GM06990 (cell line): ENCODE results near the gene FAM124A.

ENCODE experiments used
- DNase-seq: peaks from one replicate; pipeline ENCODE4 v3.0.0-alpha.2; 2011; ENCODE audit not compliant: insufficient read length; ENCODE audit errors: extremely low read depth
- H3K27me3 ChIP-seq: replicated peaks from 2 replicates; pipeline ENCODE4 v1.6.0; 2011; ENCODE audit warnings: low read length; ENCODE audit not compliant: control insufficient read depth, insufficient read depth
- H3K36me3 ChIP-seq: 2 replicates; pipeline ENCODE4 v1.5.1; 2011; ENCODE audit warnings: low read length; ENCODE audit not compliant: control insufficient read depth, insufficient read depth
- H3K4me3 ChIP-seq: replicated peaks from 2 replicates; pipeline ENCODE4 v1.5.1; 2011; ENCODE audit warnings: low read depth, mild to moderate bottlenecking, control low read depth, low read length
- CTCF ChIP-seq: IDR thresholded peaks from 2 replicates; pipeline ENCODE4 v1.5.1; 2011; ENCODE audit warnings: low read length, control low read depth, mild to moderate bottlenecking, inconsistent platforms; ENCODE audit not compliant: insufficient read depth, poor library complexity, severe bottlenecking

Gene FAM124A

GRCh38 chr13:51193387-51193786, 28.8 kb upstream of the FAM124A start:
- DNase-seq = no peak
- H3K27me3 ChIP-seq = no peaks in the 10 kb centered on the region; the same call in none of the 2 replicates
- TF ChIP-seq CTCF = no peak
- H3K36me3 ChIP-seq = no peaks in the 10 kb centered on the region
- no peak overlapping the region for H3K4me3 ChIP-seq

DNA sequence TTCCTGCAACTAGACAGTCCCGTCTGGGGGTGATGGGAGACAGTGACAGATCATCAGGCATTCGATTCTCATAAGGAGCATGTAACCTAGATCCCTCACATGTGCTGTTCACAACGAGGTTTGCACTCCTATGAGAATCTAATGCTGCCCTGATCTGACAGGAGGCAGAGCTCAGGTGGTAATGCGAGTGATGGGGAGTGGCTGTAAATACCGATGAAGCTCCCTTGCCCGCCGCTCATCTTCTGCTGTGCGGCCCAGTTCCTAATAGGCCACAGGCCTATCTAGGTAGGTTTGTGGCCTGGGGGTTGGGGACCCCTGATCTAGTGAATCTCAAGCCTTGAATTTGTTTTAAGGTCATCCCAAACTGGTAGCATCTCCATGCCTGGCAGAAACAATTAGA, 27.3 kb upstream of the FAM124A start:
- no peaks in the 10 kb centered on the region for H3K36me3 ChIP-seq
- no peak for TF ChIP-seq CTCF
- no peak for DNase-seq
- no peaks in the 10 kb centered on the region; the same call in none of the 2 replicates for H3K27me3 ChIP-seq
- H3K4me3 ChIP-seq = no peak overlapping the region

DNA sequence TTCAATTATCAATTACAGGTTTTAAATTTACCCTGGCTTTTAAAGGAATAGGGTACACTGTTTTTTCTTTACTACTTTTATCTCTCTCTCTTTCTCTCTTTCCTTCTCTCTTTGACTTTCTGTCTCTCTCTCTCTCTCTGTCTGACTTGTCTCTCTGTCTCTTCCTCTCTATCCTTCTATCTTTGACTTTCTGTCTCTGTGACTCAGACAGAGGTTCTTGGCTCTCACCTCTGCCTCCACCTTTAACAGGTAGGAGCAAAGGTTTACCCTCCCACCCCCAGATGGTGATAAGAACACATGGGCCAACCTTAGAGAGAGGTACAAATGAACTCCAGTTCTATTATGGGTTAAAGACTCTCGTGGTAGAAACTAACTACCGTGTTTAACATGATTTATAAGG, 20.3 kb upstream of the FAM124A start:
- TF ChIP-seq CTCF = no peak
- no peak for DNase-seq
- Histone ChIP-seq H3K27me3 (no peaks in the 10 kb centered on the region), H3K36me3 (no peaks in the 10 kb centered on the region), H3K4me3 (no peak overlapping the region)

- no peak for TF ChIP-seq CTCF
Observed at GRCh38 chr13:51202477-51203046, 19.6 kb upstream of the FAM124A start.

DNA sequence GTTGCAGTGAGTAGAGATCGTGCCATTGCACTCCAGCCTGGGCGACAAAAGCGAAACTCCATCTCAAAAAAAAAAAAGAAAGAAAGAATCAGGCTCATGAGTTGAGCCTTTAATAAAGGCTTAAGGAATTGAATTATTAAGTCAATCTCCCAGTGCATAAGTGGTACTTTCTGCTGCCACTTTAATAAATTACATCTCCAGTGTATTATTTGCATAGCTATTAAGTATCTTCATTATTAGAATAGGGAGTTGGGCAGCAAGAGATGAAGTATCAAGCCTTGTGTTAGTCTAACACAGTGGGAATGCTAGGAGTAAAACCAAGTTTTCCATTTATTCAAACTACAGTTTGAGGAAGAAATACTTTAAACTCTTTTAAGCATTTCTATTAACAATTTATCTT, 15.6 kb upstream of the FAM124A start:
- no peaks in the 10 kb centered on the region for H3K36me3 ChIP-seq
- H3K4me3 ChIP-seq = no peak overlapping the region
- DNase-seq = no peak
- no peaks in the 10 kb centered on the region; the same call in none of the 2 replicates for H3K27me3 ChIP-seq
- no peak for TF ChIP-seq CTCF

More at GRCh38 chr13:51202477-51203046, 19.6 kb upstream of the FAM124A start:
- Histone ChIP-seq H3K36me3 (no peaks in the 10 kb centered on the region), H3K4me3 (no peak overlapping the region), H3K27me3 (no peaks in the 10 kb centered on the region)
- DNase-seq = no peak

- TF ChIP-seq CTCF = no peak
- Histone ChIP-seq H3K36me3 (no peaks in the 10 kb centered on the region), H3K4me3 (no peak overlapping the region), H3K27me3 (no peaks in the 10 kb centered on the region; the same call in none of the 2 replicates)
- no peak for DNase-seq
Observed at GRCh38 chr13:51207881-51208280, 14.3 kb upstream of the FAM124A start.
